22Rv1 (cell line): ENCODE data around the gene PACS1.

Experiments used
- ZFX ChIP-seq: fragments of 450-650 bp; IDR thresholded peaks from 2 replicates; pipeline ENCODE4 v1.6.1; 2017; ENCODE audit warnings: antibody characterized with exemption, borderline replicate concordance
- TF ChIP-seq, protein P1 (sequence below): fragments of 450-650 bp; IDR thresholded peaks from 2 replicates; pipeline ENCODE4 v1.5.1; 2017; ENCODE audit warnings: mild to moderate bottlenecking

DNA sequence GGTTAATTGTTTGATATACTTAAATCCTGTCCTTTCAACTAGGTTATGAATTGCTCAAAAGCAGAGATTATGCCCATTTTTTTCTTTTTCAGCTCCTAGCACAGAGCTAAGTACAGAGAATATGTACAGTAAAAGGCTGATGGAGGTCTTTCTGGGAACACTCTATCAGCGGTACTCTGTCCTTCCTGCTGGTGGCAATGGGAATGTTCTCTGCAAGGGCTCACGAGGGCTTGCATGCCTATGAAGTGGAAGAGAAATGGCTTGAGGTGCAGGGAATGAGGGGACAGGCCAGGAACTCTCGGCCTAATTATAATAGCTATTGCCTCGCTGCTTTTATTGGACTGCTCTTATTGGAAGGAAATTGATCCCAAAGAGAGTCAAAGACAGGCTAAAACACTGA, 114.7 kb downstream of the PACS1 start:
- TF ChIP-seq, protein P1, sequence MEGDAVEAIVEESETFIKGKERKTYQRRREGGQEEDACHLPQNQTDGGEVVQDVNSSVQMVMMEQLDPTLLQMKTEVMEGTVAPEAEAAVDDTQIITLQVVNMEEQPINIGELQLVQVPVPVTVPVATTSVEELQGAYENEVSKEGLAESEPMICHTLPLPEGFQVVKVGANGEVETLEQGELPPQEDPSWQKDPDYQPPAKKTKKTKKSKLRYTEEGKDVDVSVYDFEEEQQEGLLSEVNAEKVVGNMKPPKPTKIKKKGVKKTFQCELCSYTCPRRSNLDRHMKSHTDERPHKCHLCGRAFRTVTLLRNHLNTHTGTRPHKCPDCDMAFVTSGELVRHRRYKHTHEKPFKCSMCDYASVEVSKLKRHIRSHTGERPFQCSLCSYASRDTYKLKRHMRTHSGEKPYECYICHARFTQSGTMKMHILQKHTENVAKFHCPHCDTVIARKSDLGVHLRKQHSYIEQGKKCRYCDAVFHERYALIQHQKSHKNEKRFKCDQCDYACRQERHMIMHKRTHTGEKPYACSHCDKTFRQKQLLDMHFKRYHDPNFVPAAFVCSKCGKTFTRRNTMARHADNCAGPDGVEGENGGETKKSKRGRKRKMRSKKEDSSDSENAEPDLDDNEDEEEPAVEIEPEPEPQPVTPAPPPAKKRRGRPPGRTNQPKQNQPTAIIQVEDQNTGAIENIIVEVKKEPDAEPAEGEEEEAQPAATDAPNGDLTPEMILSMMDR: no peak
- TF ChIP-seq ZFX: no peak
